Smooth muscle cell (in vitro differentiated cells): ENCODE measurements around the gene COL6A3. TPM values are rescaled to one million over a fixed set of nuclear protein-coding genes. Genes with fewer than 3 reads are reported as not detected.

Experiments
- DNase-seq: peaks from one replicate; lab custom pipeline; 2025; ENCODE audit not compliant: unreplicated experiment; lab: John Stamatoyannopoulos, UW
- H2AFZ ChIP-seq: fragments of 200-600 bp; sonication (generic); 2 replicates; pipeline ENCODE4 v1.6.0; 2016; ENCODE audit warnings: antibody characterized with exemption, low read depth, mild to moderate bottlenecking
- H3F3A ChIP-seq: fragments of 200-600 bp; sonication (generic); 2 replicates; pipeline ENCODE4 v1.6.0; 2017; ENCODE audit warnings: antibody characterized with exemption, low read depth
- H3K27ac ChIP-seq: fragments of 200-600 bp; sonication (generic); 2 replicates; pipeline ENCODE4 v1.5.1; 2016; ENCODE audit warnings: low read depth, mild to moderate bottlenecking
- H3K27me3 ChIP-seq: fragments of 200-600 bp; sonication (generic); 2 replicates; pipeline ENCODE4 v1.6.1; 2016; ENCODE audit warnings: low read depth, mild to moderate bottlenecking
- H3K36me3 ChIP-seq: fragments of 200-600 bp; sonication (generic); 2 replicates; pipeline ENCODE4 v1.5.1; 2016; ENCODE audit warnings: low read depth
- H3K4me1 ChIP-seq: fragments of 200-600 bp; sonication (generic); 2 replicates; pipeline ENCODE4 v1.5.1; 2016; ENCODE audit warnings: low read depth
- H3K4me2 ChIP-seq: fragments of 200-600 bp; sonication (generic); 2 replicates; pipeline ENCODE4 v1.6.0; 2016; ENCODE audit warnings: mild to moderate bottlenecking
- H3K4me3 ChIP-seq: fragments of 200-600 bp; sonication (generic); 2 replicates; pipeline ENCODE4 v1.5.1; 2016; ENCODE audit warnings: mild to moderate bottlenecking
- H3K79me2 ChIP-seq: fragments of 200-600 bp; sonication (generic); 2 replicates; pipeline ENCODE4 v1.6.0; 2016; ENCODE audit warnings: low read depth, mild to moderate bottlenecking
- H3K9ac ChIP-seq: fragments of 200-600 bp; sonication (generic); 2 replicates; pipeline ENCODE4 v1.6.0; 2016; ENCODE audit warnings: low read depth
- H3K9me3 ChIP-seq: fragments of 200-600 bp; sonication (generic); replicated peaks from 2 replicates; pipeline ENCODE4 v1.5.1; 2016; ENCODE audit warnings: low read depth
- H4K20me1 ChIP-seq: fragments of 200-600 bp; sonication (generic); 2 replicates; pipeline ENCODE4 v1.6.0; 2016; ENCODE audit warnings: low read depth
- whole genome bisulfite sequencing: methylation state at CpG from one replicate; pipeline ENCODE4 v1.1.7; 2016; ENCODE audit warnings: low lambda C conversion rate; 5-methylcytosine and 5-hydroxymethylcytosine counted together
- polyA plus RNA-seq: library from polyadenylated mRNA; unstranded; fragments of >200 nt; fragmentation: Nextera tagmentation; extraction: Ambion mirVana; gene quantifications from 2 replicates; pipeline ENCODE4 v1.2.1, GENCODE V29; 2016
- total RNA-seq: library from RNA; depleted of rRNA; stranded (reverse); fragments of >200 nt; gene quantifications from 2 replicates; pipeline ENCODE4 v1.2.3, GENCODE V29; 2014
- TF ChIP-seq, protein P1 (sequence below): fragments of 200-600 bp; sonication (generic); IDR thresholded peaks from 2 replicates; pipeline ENCODE4 v1.5.1; 2017; ENCODE audit warnings: borderline replicate concordance, mild to moderate bottlenecking, antibody characterized with exemption; ENCODE audit not compliant: insufficient read depth, poor library complexity, severe bottlenecking

Gene COL6A3
- total and polyA plus RNA-seq, 2 experiments from 2014 or later = 888 to 1,708 TPM

GRCh38 chr2:237433920-237434676, 20.1 kb upstream of the COL6A3 start:
- no peaks in the 10 kb centered on the region for H4K20me1 ChIP-seq
- H3K4me2 ChIP-seq = peak overlapping the region; percentile 80
- WGBS = 72% methylated on average over 13 of the region's 13 CpGs
- no peak overlapping the region for H2AFZ ChIP-seq
- no peak for DNase-seq
- H3F3A ChIP-seq = peaks cover 34% of the 10 kb centered on the region
- H3K27me3 ChIP-seq = no peaks in the 10 kb centered on the region
- H3K27ac ChIP-seq = peak overlapping the region; percentile 100
- H3K36me3 ChIP-seq = no peaks in the 10 kb centered on the region
- peak overlapping the region; percentile 89 for H3K9ac ChIP-seq
- TF ChIP-seq, protein P1, sequence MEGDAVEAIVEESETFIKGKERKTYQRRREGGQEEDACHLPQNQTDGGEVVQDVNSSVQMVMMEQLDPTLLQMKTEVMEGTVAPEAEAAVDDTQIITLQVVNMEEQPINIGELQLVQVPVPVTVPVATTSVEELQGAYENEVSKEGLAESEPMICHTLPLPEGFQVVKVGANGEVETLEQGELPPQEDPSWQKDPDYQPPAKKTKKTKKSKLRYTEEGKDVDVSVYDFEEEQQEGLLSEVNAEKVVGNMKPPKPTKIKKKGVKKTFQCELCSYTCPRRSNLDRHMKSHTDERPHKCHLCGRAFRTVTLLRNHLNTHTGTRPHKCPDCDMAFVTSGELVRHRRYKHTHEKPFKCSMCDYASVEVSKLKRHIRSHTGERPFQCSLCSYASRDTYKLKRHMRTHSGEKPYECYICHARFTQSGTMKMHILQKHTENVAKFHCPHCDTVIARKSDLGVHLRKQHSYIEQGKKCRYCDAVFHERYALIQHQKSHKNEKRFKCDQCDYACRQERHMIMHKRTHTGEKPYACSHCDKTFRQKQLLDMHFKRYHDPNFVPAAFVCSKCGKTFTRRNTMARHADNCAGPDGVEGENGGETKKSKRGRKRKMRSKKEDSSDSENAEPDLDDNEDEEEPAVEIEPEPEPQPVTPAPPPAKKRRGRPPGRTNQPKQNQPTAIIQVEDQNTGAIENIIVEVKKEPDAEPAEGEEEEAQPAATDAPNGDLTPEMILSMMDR = no peak
- peaks cover 12% of the 10 kb centered on the region for H3K4me1 ChIP-seq
- H3K79me2 ChIP-seq = peaks cover 35% of the 10 kb centered on the region
- no peaks in the 10 kb centered on the region for H3K9me3 ChIP-seq
- H3K4me3 ChIP-seq = peak overlapping the region; percentile 33

- Histone ChIP-seq H3K27me3 (no peaks in the 10 kb centered on the region), H2AFZ (no peak overlapping the region), H3K9ac (peak overlapping the region; percentile 67), H3K4me1 (peaks cover 12% of the 10 kb centered on the region), H3K4me2 (peak overlapping the region; percentile 80), H3K4me3 (peak overlapping the region; percentile 21), H3K36me3 (no peaks in the 10 kb centered on the region), H4K20me1 (no peaks in the 10 kb centered on the region), H3K79me2 (peaks cover 41% of the 10 kb centered on the region), H3K9me3 (no peaks in the 10 kb centered on the region), H3F3A (peaks cover 34% of the 10 kb centered on the region), H3K27ac (peak overlapping the region; percentile 100)
- 12% methylated on average over 14 of the region's 17 CpGs for WGBS
- TF ChIP-seq, protein P1 = peak; percentile 51
- peak; percentile 48 for DNase-seq
Observed at GRCh38 chr2:237432484-237433092, 18.6 kb upstream of the COL6A3 start.

DNA sequence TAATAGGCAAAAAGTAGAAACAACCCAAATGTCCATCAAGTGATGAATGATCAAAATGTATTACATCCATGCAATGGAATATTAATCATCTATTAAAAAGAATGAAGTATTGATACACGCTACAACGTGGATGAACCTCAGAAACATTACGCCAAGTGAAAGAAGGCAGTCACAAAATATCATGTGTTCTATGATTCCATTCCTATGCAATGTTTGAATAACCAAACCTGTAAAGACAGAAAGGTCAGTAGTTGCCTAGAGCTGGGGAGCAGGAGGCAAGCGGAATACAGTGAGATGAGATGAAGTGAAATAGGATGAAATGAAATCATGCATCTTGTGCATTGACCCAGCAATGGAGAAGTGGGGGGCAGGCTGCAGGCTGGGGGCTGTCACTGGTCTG, 17.9 kb upstream of the COL6A3 start:
- Histone ChIP-seq H3K36me3 (no peaks in the 10 kb centered on the region), H3K4me2 (peak overlapping the region; percentile 79), H3K27ac (peak overlapping the region; percentile 100), H3K4me1 (peaks cover 12% of the 10 kb centered on the region), H3K9ac (peak overlapping the region; percentile 67), H2AFZ (no peak overlapping the region), H3K79me2 (peaks cover 46% of the 10 kb centered on the region), H3K27me3 (no peaks in the 10 kb centered on the region), H3K9me3 (no peaks in the 10 kb centered on the region), H3F3A (peaks cover 34% of the 10 kb centered on the region), H4K20me1 (no peaks in the 10 kb centered on the region), H3K4me3 (peak overlapping the region; percentile 21)
- 90% methylated on average over 4 of the region's 4 CpGs for WGBS
- TF ChIP-seq, protein P1 = no peak
- no peak for DNase-seq

- WGBS = 91% methylated on average over 1 of the region's 1 CpG
- Histone ChIP-seq H3K4me2 (peak overlapping the region; percentile 79), H4K20me1 (no peaks in the 10 kb centered on the region), H3K9ac (peak overlapping the region; percentile 67), H3K27ac (peak overlapping the region; percentile 100), H3K9me3 (no peaks in the 10 kb centered on the region), H3K79me2 (peaks cover 48% of the 10 kb centered on the region), H3K27me3 (no peaks in the 10 kb centered on the region), H2AFZ (no peak overlapping the region), H3K36me3 (no peaks in the 10 kb centered on the region), H3K4me3 (peak overlapping the region; percentile 21), H3K4me1 (peaks cover 12% of the 10 kb centered on the region), H3F3A (peaks cover 35% of the 10 kb centered on the region)
- DNase-seq = no peak
- TF ChIP-seq, protein P1 = no peak
Observed at GRCh38 chr2:237431372-237431771, 17.4 kb upstream of the COL6A3 start.
